ENCODE measurements around the gene CAMK1G.

The CAMK1G gene

GRCh38 chr1:209620487-209620884 lies 37.0 kb downstream of the CAMK1G start:
- DNase-seq: no peak

GRCh38 chr1:209621286-209621685 lies 37.8 kb downstream of the CAMK1G start:
- no peak for DNase-seq

DNA sequence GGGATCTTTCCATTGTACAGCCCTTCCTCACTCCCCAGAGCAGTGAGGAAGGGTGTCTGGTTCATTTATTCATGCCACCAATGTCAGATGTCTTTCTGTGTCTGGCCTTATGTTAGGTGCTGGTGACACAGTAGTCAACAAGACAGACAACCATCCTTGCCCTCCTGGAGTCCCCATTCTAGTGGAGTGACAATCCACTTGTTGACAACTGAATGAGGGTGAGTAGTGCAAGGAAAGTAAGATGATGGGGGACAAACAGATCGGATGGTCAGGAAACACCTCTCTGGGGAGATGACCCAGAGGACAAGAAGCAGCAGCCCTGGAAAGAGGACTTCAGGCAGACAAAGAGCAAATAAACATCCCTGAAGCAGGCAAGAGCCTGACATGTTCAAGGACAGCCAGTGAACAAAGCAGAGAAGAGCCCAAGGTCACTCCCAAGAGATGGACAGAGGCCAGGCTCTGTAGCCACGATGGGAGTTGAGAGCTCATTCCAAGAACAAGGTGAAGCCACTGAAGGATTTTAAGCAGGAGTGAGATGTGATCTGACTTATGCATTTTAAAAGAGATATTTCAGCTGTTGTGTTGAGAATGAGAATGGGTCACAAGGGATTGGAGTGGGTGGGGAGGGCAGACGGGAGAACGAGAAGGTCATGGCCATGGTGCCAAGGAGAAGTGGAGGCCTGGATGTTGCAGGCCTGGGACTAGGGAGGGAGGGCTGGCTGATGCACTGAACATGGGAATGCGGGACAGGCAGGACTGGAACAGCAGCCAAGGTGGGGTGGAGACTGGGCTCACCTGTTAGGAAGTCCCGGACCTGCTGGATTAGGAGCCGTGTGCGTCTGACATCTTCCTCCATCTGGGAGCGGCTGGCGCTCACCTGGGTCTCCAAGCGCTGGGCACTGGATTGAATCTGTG lies 38.5 kb downstream of the CAMK1G start:
- DNase-seq: no peak

GRCh38 chr1:209622841-209623829 lies 39.6 kb downstream of the CAMK1G start:
- peak; percentile 49 for DNase-seq

DNA sequence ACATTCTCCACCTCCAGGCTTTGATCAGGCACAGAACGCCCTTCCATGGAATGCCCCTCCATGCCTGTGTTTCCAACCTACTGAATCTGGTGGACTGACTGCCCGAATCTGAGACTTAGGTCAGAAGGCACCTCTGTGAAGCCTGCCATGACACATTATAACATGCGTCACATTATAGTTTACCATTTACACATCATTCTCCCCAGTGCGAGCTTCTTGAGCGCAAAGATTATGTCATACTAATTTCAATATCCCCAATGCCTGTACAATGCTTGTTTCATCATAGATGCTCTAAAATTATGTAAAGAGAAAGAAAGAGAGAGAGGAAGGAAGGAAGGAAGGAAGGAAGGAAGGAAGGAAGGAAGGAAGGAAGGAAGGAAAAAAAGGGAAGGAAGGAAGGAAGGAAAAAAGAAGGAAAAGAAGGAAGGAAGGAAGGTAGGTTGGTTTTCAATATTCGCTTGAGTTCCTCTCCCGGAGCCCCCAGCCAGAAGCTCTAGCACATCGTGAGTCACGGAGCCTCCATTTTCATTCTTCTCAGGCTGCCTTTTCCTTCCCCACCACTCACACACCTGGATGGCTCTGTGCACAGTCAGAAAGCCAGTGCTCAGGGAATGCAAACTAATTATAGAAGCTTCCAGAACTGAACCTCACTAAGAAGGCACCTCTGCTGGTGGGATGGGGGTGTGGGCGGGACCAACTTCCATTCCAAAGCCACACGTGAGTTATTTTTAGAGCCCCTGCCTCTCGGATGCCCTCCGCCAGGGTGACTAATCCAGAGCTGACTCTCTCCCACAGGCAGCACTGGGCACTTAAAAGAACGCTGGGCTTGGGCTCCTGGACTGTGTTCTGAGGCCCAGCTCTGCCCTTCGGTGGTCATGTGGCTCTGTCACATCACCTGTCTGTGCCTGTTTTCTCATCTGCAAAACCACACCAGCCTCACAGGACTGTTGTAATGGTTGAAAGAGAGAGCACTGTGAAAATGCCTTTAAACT lies 41.3 kb downstream of the CAMK1G start:
- no peak for DNase-seq

GRCh38 chr1:209625791-209626285 lies 42.3 kb downstream of the CAMK1G start:
- no peak for DNase-seq

DNA sequence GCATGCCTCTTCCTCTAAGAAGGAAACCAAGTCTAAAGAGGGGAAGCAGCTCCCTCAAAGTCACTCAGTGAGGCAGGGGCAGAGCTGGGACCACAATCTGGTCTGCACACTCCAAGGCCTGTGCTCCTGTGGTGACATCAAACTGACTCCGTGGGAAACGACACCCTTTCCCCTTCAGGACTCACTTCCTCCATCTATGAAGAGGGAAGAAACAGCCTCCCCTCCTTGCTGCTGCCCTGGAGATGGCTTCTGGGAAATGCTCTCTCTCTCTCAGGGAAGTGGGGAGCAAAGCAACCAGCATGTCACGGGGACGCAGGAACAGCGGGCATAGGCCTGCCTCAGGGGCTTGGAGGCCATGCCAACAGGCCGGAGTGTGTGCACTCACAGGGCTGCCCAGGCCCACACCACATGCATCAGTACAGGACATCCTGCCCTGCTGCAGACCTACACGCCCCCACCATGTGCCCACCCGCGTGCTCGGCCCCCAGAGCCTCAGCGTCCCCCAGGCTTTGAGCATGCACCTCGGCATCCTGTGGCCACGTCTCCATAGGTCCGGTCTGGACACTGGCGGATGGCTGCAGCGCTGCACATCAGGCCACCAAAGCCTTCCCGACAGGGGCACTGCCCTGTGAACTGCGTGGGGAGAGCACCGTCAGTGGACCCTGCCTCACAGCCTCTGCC lies 43.0 kb downstream of the CAMK1G start:
- no peak for DNase-seq

GRCh38 chr1:209627027-209627731 lies 43.7 kb downstream of the CAMK1G start:
- DNase-seq: peak; percentile 13

DNA sequence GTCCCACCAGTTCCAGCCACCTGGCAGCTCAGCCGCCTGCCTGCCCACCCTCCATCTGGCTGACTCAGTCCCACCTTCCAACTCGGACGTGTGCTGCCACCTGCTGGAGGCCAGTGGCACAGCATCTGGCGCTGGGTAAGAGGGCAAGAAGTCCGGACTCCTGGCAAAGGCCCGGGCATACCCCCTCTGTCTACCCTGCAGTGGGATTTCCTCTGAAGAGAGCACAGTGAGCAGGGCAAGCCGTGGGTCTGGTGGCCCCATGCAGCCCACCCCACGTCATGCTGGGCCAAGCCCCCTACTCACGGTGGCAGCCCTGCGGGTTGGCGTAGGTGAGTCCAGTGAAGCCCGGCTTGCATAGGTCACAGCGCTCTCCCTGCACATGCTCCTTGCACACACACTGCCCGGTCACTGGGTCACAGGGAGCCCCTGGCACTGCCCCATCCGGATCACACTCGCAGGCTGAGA lies 44.2 kb downstream of the CAMK1G start:
- DNase-seq: peak; percentile 40

DNA sequence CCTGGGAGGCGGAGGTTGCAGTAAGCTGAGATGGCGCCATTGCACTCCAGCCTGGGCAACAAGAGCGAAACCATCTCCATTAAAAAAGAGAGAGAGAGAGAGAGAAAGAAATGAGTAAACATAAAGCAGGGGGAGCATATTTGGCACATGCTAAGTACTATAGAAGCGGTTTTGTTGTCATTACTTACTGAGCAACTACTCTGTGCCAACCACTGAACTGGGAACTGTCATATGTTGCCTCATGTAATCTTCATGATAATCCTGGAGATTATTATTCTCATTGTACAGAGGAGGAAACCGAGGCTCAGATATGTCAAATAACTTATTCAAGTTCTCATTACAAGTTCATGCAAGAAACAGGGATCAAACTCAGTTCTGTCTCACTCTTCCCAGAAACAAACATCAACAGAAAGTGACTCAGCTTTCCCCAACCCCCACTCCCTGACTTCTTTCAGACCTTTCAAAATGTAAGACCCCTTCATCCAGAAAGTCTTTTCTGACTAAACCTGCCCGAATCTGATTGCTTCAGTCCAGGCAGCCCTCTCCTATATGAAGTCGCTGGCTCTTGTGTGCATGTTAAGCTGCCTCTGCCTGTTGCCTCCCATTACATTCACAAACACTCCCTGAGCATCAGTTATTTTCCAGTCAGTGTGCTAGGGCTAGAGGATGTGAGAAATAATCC lies 45.2 kb downstream of the CAMK1G start:
- no peak for DNase-seq

GRCh38 chr1:209629621-209630382 lies 46.3 kb downstream of the CAMK1G start:
- DNase-seq: no peak

DNA sequence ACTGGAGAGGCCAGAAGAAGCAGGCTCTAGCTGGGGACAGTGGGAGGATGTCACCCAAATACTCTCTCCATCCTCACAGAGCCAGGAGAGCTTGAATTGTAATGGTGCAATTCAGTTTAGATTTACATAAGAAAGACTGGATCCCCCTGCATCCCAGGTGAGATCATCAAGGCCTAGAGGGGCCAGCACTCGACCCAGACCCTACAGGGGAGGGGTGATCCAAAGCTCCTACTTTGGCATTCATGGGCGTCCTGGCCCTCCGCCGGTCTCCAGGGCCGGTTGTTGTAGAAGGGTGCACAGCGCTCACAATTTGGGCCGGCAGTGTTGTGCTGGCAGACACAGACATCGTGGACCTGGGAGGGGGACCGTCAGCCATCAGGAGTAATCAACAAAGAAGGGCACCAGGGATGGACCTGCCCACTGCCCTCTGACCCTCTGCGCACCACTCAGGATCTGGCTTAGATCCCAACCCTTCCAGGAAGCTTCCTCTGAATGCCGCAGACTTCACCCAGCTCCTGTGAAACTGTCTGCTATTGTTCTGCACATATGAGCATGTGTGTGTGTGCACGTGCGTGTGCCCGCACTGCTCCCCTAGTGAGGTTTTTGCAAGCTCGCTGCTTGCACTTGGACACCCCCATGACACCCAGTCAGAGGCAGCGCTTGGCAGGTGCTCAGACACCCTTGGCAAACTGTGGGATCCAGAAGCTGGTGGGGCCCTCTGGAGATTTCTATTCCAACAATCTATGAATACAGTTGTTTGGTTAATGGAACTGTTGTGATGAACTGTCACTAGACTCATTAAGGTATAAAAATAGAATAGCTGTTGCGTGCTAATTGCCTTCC lies 47.1 kb downstream of the CAMK1G start:
- no peak for DNase-seq

DNA sequence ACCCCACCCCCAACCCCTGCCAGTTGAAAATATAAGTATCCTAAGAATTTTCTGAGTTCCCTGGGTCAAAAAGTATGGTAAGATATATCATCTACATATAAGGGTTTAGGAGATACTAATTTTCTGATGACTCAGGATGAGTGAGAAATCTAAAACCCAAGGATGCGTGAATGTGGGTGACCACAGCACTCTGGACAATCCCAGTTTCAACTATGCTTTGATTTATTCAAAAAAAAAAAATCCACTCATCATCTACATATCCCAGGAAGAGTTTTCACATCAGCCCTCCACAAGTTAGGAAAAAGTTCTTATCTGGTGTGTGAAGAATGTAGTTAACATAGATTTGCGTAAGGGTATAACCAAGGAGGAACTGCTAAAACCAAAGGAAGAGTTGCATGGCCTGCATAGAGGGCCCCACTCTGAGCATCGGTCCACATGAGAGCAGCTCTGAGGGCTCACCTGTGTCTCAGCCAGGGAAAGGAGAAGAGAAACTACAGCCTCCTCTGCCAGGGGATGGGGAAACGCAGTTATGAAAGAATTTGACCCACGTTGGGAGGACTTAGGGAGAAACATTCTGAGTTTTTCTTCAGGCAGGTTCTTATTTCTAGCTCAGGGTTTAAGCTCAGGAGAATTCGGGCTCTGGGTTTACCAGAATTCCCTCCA lies 50.0 kb downstream of the CAMK1G start:
- DNase-seq: no peak

GRCh38 chr1:209634005-209634737 lies 50.7 kb downstream of the CAMK1G start:
- no peak for DNase-seq

DNA sequence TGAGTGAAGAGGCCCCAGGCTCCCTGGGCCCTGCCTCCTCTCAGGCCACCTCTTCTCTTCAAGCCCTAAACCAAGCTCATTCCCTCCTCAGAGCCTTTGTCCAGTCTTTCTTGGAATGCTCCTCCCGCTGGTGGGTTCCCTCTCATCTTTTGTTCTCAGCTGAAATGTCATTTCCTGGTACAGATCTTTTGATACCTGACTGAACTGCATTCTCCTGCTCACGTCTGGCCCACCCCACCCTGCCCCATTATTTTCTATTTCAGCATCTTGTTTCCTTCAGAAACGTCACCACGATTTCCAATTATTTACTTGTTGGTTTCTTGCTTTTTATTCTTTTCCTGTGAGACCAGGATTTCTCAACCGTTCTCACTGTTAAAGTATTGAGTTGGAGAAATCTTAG lies 52.3 kb downstream of the CAMK1G start:
- no peak for DNase-seq

DNA sequence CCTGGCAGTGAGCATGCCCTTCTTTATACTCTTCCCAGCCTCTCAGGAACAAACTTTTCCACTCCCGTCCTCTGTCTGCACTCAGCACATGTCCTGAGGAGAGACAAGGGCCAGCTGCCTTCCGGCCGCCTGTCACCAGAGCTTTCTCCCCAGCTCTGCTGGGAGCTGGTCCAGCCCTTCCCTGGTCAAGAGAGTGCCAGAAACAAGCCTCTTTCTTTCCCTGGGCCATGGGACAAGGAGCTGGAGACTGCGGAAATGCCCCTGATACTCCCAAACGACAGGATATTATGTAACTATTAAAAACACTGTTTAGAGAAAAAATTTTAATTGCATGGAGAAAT lies 58.3 kb downstream of the CAMK1G start:
- DNase-seq: no peak

DNA sequence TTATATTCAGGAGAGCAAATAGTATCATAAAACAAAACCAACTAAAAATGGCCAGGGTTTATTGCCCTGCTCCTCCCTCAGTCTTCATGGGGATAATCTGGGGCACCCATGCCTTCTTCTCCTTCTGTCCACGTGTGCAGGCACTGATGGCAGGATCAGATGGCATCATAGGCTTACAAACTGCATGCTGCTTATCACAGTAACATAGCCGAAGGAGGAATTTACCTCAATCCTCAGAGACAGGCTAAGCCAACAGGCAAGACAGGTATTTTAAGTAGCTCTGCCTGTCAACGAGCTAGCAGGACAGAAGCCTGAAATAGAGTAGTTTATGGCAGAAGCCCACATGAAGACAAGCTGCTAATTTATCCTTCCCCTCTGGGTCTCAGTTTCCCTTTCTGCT lies 59.3 kb downstream of the CAMK1G start:
- no peak for DNase-seq

All from NCI-H524 treated with DMSO at 0.1 percent for 48 hours (cell line).